ENCODE data around the gene MRPL54. TPM values are rescaled to one million over a fixed set of nuclear protein-coding genes. Genes with fewer than 3 reads are reported as not detected.
"Not testable (repeated sequence)": the region's sequence is repeated elsewhere in the genome, so short reads cannot be mapped to it uniquely, and the experiment has no call there.

The MRPL54 gene
- total and polyA plus RNA-seq, 2 experiments from 2014 or later: 42.2 to 86.8 TPM

GRCh38 chr19:3810708-3811355 is 48.4 kb downstream of the MRPL54 start:
- TF ChIP-seq EZH2 (IDR thresholded peaks at IDR 0.05; ENCODE audit: borderline replicate concordance): no peak
- no peak for TF ChIP-seq EZH2phosphoT487 (IDR thresholded peaks at IDR 0.05; ENCODE audit: low read depth, severe bottlenecking, unreplicated experiment)
- no peak for TF ChIP-seq CTCF (IDR thresholded peaks at IDR 0.05; ENCODE audit: poor library complexity)
- no peaks in the 10 kb centered on the region for H3K36me3 ChIP-seq (replicated peaks; ENCODE audit: insufficient read depth, low read depth)
- H3K9me2 ChIP-seq (replicated peaks; ENCODE audit: insufficient read depth): no peaks in the 10 kb centered on the region
- H3K4me2 ChIP-seq: no peak overlapping the region
- H3K79me2 ChIP-seq: no peaks in the 10 kb centered on the region
- no peaks in the 10 kb centered on the region for H3K4me1 ChIP-seq (ENCODE audit: insufficient read depth)
- H2AFZ ChIP-seq: no peak overlapping the region
- H3K4me3 ChIP-seq: no peak overlapping the region
- no peaks in the 10 kb centered on the region for H3K9me3 ChIP-seq (ENCODE audit: low read depth)
- H3K27me3 ChIP-seq: no peaks in the 10 kb centered on the region
- no peaks in the 10 kb centered on the region for H4K20me1 ChIP-seq (ENCODE audit: insufficient read depth, poor library complexity, severe bottlenecking)
- no peak for DNase-seq (ENCODE audit: low spot score)
- WGBS (ENCODE audit: low lambda C conversion rate, missing lambda C conversion rate): 93% methylated on average over 27 of the region's 38 CpGs
- no peak overlapping the region for H3K27ac ChIP-seq

GRCh38 chr19:3813473-3814392 is 51.3 kb downstream of the MRPL54 start:
- Histone ChIP-seq H3K27ac (no peak overlapping the region), H2AFZ (no peak overlapping the region), H3K9me3 (ENCODE audit: low read depth) (no peaks in the 10 kb centered on the region), H4K20me1 (ENCODE audit: insufficient read depth, poor library complexity, severe bottlenecking) (no peaks in the 10 kb centered on the region), H3K4me1 (ENCODE audit: insufficient read depth) (no peaks in the 10 kb centered on the region), H3K4me3 (no peak overlapping the region), H3K36me3 (replicated peaks; ENCODE audit: insufficient read depth, low read depth) (no peaks in the 10 kb centered on the region), H3K27me3 (no peaks in the 10 kb centered on the region), H3K9me2 (replicated peaks; ENCODE audit: insufficient read depth) (no peaks in the 10 kb centered on the region), H3K79me2 (no peaks in the 10 kb centered on the region), H3K4me2 (no peak overlapping the region)
- no peak for TF ChIP-seq EZH2phosphoT487 (IDR thresholded peaks at IDR 0.05; ENCODE audit: low read depth, severe bottlenecking, unreplicated experiment)
- no peak for TF ChIP-seq CTCF (IDR thresholded peaks at IDR 0.05; ENCODE audit: poor library complexity)
- TF ChIP-seq EZH2 (IDR thresholded peaks at IDR 0.05; ENCODE audit: borderline replicate concordance): no peak
- 90% methylated on average over 22 of the region's 22 CpGs for WGBS (ENCODE audit: low lambda C conversion rate, missing lambda C conversion rate)
- no peak for DNase-seq (ENCODE audit: low spot score)

GRCh38 chr19:3814648-3815047 is 52.2 kb downstream of the MRPL54 start:
- 85% methylated on average over 4 of the region's 4 CpGs for WGBS (ENCODE audit: low lambda C conversion rate, missing lambda C conversion rate)
- no peak overlapping the region for H3K27ac ChIP-seq
- H3K79me2 ChIP-seq: no peaks in the 10 kb centered on the region
- DNase-seq (ENCODE audit: low spot score): no peak
- H3K36me3 ChIP-seq (replicated peaks; ENCODE audit: insufficient read depth, low read depth): no peaks in the 10 kb centered on the region
- no peak overlapping the region for H2AFZ ChIP-seq
- H3K9me3 ChIP-seq (ENCODE audit: low read depth): no peaks in the 10 kb centered on the region
- no peaks in the 10 kb centered on the region for H4K20me1 ChIP-seq (ENCODE audit: insufficient read depth, poor library complexity, severe bottlenecking)
- no peak overlapping the region for H3K4me2 ChIP-seq
- no peak for TF ChIP-seq CTCF (IDR thresholded peaks at IDR 0.05; ENCODE audit: poor library complexity)
- no peak for TF ChIP-seq EZH2 (IDR thresholded peaks at IDR 0.05; ENCODE audit: borderline replicate concordance)
- TF ChIP-seq EZH2phosphoT487 (IDR thresholded peaks at IDR 0.05; ENCODE audit: low read depth, severe bottlenecking, unreplicated experiment): no peak
- no peaks in the 10 kb centered on the region for H3K27me3 ChIP-seq
- H3K9me2 ChIP-seq (replicated peaks; ENCODE audit: insufficient read depth): no peaks in the 10 kb centered on the region
- H3K4me1 ChIP-seq (ENCODE audit: insufficient read depth): no peaks in the 10 kb centered on the region
- no peak overlapping the region for H3K4me3 ChIP-seq

- not testable (repeated sequence) for H4K20me1 ChIP-seq (ENCODE audit: insufficient read depth, poor library complexity, severe bottlenecking); H3K79me2 ChIP-seq; H3K27ac ChIP-seq; H3K27me3 ChIP-seq; H3K4me3 ChIP-seq; H3K9me3 ChIP-seq (ENCODE audit: low read depth); H3K4me2 ChIP-seq; H2AFZ ChIP-seq; DNase-seq (ENCODE audit: low spot score); H3K36me3 ChIP-seq (replicated peaks; ENCODE audit: insufficient read depth, low read depth); H3K9me2 ChIP-seq (replicated peaks; ENCODE audit: insufficient read depth); H3K4me1 ChIP-seq (ENCODE audit: insufficient read depth)
- whole genome bisulfite sequencing (ENCODE audit: low lambda C conversion rate, missing lambda C conversion rate): 92% methylated on average over 9 of the region's 9 CpGs
Observed at GRCh38 chr19:3816148-3816547, 53.7 kb downstream of the MRPL54 start.

Measured in hepatocyte (in vitro differentiated cells).